ENCODE results near the gene TEX13A. TPM values are rescaled to one million over a fixed set of nuclear protein-coding genes. Genes with fewer than 3 reads are reported as not detected.

TEX13A gene
- polyA plus RNA-seq, 1 of the 3 experiments (the other 2 are of a cell fraction) = 0.03 TPM

DNA sequence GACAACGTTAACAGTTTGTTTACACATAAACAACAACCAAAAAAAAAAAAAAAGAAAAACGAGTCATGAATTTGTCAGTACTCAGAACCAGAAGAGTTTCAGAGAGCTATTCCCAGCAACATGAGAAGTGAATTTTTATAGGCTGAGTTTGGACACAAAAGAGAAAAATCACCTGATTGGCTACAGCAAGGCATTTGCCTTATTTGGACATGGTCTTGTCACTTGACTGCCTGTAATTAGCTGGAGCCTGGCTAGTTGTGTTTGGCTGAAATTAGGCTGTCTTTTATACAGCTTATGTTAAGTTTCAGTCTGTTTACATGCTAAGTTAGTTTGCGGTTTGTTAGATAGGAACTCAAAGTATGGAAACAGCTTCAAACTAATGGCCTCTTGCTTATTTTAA lies 880 bp upstream of the TEX13A start (continued):
- TF ChIP-seq USF1 (IDR thresholded peaks at IDR 0.05; ENCODE audit: borderline replicate concordance, low read depth) (no peak), RFX5 (IDR thresholded peaks at IDR 0.05; ENCODE audit: low read length) (no peak), JUND (IDR thresholded peaks at IDR 0.05) (no peak), MAX (IDR thresholded peaks at IDR 0.05; ENCODE audit: low read depth) (no peak), GABPA (IDR thresholded peaks at IDR 0.05; ENCODE audit: low read depth) (no peak), EP300 (IDR thresholded peaks at IDR 0.05; ENCODE audit: borderline replicate concordance in 1 of 2, low read depth in 1 of 2, low read length in 1 of 2) (no peak), RCOR1 (IDR thresholded peaks at IDR 0.05; ENCODE audit: low read length) (no peak), NRF1 (IDR thresholded peaks at IDR 0.05; ENCODE audit: low read depth, low read length) (no peak), ZBTB33 (IDR thresholded peaks at IDR 0.05; ENCODE audit: borderline replicate concordance, low read depth) (no peak), FOXJ3 (CRISPR knock-in tag; IDR thresholded peaks at IDR 0.05) (no peak), FOSL2 (IDR thresholded peaks at IDR 0.05; ENCODE audit: borderline replicate concordance, low read depth) (no peak), SIN3A (IDR thresholded peaks at IDR 0.05; ENCODE audit: borderline replicate concordance, low read depth, low read length) (no peak), MXI1 (IDR thresholded peaks at IDR 0.05; ENCODE audit: low read depth, low read length) (no peak), SMC3 (IDR thresholded peaks at IDR 0.05; ENCODE audit: low read depth, low read length) (no peak), RXRA (IDR thresholded peaks at IDR 0.05; ENCODE audit: borderline replicate concordance, low read depth) (no peak)

GRCh38 chrX:105219454-105220401 lies 766 bp downstream of the TEX13A start:
- Histone ChIP-seq H3K9me2 (no peaks in the 10 kb centered on the region), H3K4me2 (no peak overlapping the region), H3K27me3 (ENCODE audit: insufficient read depth) (peaks cover 11% of the 10 kb centered on the region; the same call in 1 of the 2 replicates), H3K4me1 (ENCODE audit: control insufficient read depth in 1 of 2, insufficient read depth in 2 of 2, low read depth in 1 of 2, low read length in 1 of 2) (no peaks in the 10 kb centered on the region), H3K4me3 (ENCODE audit: low read depth in 2 of 2, low read length in 1 of 2) (no peak overlapping the region), H3F3A (replicated peaks; ENCODE audit: insufficient read depth) (no peaks in the 10 kb centered on the region), H3K9ac (no peak overlapping the region), H4K20me1 (ENCODE audit: insufficient read depth) (no peaks in the 10 kb centered on the region), H3K79me2 (ENCODE audit: insufficient read depth) (no peaks in the 10 kb centered on the region), H3K27ac (ENCODE audit: low read depth in 2 of 2, low read length in 1 of 2) (no peak overlapping the region), H3K36me3 (replicated peaks in 1 of 2; ENCODE audit: control insufficient read depth in 1 of 2, insufficient read depth in 2 of 2, low read length in 1 of 2) (no peaks in the 10 kb centered on the region), H2AFZ (ENCODE audit: low read depth) (no peak overlapping the region), H3K9me3 (no peaks in the 10 kb centered on the region)
- no peak for TF ChIP-seq POLR2AphosphoS5 (IDR thresholded peaks at IDR 0.05; ENCODE audit: low read depth, low read length)
- no peak for TF ChIP-seq EP300 (IDR thresholded peaks at IDR 0.05; ENCODE audit: borderline replicate concordance in 1 of 2, low read depth in 1 of 2, low read length in 1 of 2)
- TF ChIP-seq CHD2 (IDR thresholded peaks at IDR 0.05; ENCODE audit: low read length, partially characterized antibody) = no peak
- no peak for TF ChIP-seq RFX5 (IDR thresholded peaks at IDR 0.05; ENCODE audit: low read length)
- no peak for TF ChIP-seq TCF12 (IDR thresholded peaks at IDR 0.05)
- TF ChIP-seq, protein P1, sequence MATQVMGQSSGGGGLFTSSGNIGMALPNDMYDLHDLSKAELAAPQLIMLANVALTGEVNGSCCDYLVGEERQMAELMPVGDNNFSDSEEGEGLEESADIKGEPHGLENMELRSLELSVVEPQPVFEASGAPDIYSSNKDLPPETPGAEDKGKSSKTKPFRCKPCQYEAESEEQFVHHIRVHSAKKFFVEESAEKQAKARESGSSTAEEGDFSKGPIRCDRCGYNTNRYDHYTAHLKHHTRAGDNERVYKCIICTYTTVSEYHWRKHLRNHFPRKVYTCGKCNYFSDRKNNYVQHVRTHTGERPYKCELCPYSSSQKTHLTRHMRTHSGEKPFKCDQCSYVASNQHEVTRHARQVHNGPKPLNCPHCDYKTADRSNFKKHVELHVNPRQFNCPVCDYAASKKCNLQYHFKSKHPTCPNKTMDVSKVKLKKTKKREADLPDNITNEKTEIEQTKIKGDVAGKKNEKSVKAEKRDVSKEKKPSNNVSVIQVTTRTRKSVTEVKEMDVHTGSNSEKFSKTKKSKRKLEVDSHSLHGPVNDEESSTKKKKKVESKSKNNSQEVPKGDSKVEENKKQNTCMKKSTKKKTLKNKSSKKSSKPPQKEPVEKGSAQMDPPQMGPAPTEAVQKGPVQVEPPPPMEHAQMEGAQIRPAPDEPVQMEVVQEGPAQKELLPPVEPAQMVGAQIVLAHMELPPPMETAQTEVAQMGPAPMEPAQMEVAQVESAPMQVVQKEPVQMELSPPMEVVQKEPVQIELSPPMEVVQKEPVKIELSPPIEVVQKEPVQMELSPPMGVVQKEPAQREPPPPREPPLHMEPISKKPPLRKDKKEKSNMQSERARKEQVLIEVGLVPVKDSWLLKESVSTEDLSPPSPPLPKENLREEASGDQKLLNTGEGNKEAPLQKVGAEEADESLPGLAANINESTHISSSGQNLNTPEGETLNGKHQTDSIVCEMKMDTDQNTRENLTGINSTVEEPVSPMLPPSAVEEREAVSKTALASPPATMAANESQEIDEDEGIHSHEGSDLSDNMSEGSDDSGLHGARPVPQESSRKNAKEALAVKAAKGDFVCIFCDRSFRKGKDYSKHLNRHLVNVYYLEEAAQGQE (IDR thresholded peaks at IDR 0.05; ENCODE audit: low read depth, low read length) = no peak
- no peak for DNase-seq
- WGBS (ENCODE audit: low lambda C conversion rate) = 11% methylated on average over 14 of the region's 26 CpGs
- POLR2A ChIA-PET = no interaction called here
- CTCF ChIA-PET = interaction anchor here (1.1 to 1.4 kb wide), 2 partner anchors 9 to 29 kb away, joined by 3 to 5 read pairs; no protein-coding TSS in a partner anchor

Data from SK-N-SH (cell line).